HG02852 (cell line): ENCODE results near the gene VSTM5.
"Not testable (repeated sequence)": the region's sequence is repeated elsewhere in the genome, so short reads cannot be mapped to it uniquely, and the experiment has no call there.

Experiments
- ATAC-seq: cut with Tn5 transposase; IDR thresholded peaks from one replicate; pipeline ENCODE4 v1.9.1; 2021; ENCODE audit warnings: mild to moderate bottlenecking, moderate library complexity; ENCODE audit not compliant: unreplicated experiment

Gene VSTM5

GRCh38 chr11:93801366-93801765 lies 49.1 kb downstream of the VSTM5 start:
- no peak for ATAC-seq

DNA sequence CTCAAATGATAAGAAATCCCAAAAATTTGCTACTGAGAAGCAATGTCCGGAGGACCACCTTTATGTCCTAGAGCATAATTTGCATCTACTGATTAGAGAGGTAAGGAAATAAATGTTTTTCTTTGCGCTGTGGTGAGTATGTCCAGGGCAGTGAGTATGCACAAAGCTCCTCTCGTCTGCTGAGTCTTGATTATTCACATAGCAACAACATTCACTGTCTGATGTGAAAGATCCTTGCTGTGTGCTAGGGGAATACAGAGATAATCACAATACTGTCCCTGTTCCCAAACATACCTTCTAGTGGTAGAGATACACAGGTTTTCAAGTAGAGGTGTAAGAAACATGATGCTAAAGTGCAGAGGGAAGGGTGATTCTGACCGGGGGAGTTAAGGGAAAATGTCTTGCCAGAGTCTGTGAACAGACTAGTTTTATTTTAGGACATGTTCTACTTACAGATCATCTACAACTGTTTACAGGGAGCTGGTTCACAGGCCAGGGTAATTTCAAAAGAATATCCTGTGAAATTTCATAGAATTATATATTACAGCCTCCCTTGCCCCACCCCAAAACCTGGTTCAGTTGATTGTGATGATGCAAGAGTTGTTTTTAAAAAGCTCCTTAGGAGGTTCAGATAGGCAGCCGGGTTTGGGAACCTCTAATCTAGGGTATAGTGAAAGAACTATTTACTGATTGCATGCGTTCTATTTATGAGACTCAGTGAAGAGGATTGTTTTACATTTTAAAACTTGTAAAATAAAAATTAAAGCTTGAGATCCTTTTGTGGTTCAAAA lies 53.8 kb downstream of the VSTM5 start:
- no peak for ATAC-seq

DNA sequence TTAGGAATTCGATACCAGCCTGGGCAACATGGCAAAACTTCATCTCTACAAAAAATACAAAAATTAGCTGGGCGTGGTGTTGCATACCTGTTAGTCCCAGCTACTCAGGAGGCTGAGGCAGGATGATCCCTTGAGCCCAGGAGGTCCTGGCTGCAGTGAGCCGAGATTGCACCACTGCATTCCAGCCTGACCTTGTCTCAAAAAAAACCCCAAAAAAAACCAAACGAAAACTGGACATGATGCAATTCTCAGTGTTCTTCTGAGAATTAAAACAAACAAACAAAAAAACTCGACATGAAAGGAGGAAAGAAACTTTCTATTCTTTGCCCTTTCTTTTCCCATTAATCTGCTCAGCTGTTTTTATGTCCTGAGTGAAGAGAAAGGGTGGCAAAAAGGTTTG lies 58.9 kb downstream of the VSTM5 start:
- ATAC-seq, result no peak

GRCh38 chr11:93784935-93785360 lies 65.5 kb downstream of the VSTM5 start:
- peak; percentile 33 for ATAC-seq

DNA sequence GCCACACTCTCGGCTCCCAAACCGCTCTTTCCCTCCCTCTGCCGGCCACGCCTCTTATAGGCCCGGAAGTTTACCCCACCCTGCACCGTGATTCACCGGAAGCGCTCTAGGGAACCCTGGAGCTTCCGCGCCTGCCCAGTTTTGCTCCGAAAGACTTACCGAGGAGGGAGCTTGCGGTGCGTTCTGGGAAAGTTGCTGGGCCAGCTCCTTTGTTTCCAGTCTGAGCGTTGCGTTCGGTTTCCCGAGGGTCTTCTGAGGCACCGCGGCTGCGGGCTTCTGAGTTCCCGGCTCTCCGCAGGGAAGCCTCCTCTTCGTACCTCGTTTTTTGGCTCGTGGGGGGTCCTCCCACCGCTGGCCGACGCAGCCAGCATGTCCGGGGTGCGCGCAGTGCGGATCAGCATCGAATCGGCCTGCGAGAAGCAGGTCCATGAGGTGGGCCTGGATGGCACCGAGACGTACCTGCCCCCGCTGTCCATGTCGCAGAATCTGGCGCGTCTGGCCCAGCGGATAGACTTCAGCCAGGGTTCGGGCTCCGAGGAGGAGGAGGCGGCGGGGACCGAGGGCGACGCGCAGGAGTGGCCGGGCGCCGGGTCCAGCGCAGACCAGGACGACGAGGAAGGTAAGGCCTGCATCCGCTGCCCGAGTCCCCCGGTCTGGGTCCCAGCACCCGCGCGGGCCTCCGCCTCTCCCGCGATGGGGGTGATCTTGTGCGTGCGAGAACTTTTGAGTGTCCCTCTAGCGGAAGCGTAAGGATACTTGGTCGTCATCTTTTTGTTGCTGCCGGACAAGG lies 66.1 kb downstream of the VSTM5 start, which contains the start of gene MED17:
MED17 (plus strand) TSS at position 138 of the 790 bp plus-strand sequence; CDS start at position 370, 232 bp downstream.
- peak; percentile 97 for ATAC-seq

GRCh38 chr11:93783765-93784144 lies 66.7 kb downstream of the VSTM5 start:
- ATAC-seq, result peak; percentile 48

- no peak for ATAC-seq
Measured at GRCh38 chr11:93783362-93783761, 67.1 kb downstream of the VSTM5 start.

DNA sequence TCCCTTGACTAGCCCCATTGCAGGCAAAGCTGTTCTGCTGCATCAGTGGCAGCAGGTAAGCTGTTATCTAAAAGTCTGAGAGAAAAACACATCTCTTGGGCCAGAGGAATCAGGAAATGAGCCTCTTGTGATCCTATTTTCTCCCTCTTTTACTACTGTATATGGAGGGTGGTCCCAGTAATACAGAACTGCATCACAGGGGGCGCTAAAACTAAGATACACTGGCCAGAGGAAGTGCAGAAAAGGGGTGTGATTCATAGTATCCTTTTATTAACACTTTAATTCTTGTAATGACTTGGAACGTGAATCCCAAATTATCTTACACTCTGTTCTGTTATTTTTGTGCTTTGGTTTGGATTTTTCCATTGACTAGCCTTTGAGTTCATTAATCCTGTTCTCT lies 75.1 kb downstream of the VSTM5 start:
- no peak for ATAC-seq

- not testable (repeated sequence) for ATAC-seq
Measured at GRCh38 chr11:93774560-93774959, 75.9 kb downstream of the VSTM5 start.

GRCh38 chr11:93773601-93774200 lies 76.7 kb downstream of the VSTM5 start:
- ATAC-seq, result no peak

DNA sequence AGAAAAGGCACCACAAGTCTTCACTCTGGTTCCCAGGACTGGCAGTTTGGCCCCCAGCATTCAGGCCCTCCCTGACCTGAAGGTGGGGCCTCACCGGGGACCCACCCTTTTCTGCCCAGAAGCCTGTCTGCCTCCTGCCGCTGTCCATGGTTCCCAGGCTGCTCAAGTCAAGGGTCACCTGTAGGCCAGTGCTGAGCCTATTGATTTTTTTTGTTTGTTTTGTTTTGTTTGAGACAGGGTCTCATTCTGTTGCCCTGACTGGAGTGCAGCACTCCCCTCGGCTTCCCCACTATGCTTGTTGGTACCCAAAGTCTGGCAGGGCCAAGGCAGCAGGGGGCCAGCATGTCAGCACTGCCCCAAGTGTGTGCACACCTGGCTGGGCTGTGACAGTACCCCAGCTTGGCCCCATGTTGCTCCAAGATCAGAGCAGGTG lies 77.4 kb downstream of the VSTM5 start:
- ATAC-seq, result no peak

GRCh38 chr11:93772123-93772522 lies 78.3 kb downstream of the VSTM5 start:
- ATAC-seq, result no peak

DNA sequence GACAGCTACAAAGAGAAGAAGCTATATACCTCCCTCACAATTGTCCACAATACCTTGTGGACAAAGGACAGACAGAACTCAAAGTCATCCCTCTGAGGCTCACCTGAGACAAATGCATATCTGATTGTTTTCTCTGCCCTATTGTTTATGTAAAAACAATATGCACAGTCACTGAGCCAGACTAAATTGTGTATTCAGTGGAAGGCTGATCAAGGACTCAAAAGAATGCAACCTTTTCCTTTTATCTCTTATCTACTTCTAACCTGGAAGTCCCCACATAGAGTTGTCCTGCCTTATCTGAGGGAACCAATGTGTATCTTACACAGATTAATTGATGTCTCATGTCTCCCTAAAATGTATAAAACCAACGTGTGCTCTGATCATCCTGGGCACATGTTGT lies 80.3 kb downstream of the VSTM5 start:
- no peak for ATAC-seq
